ENCODE data around the gene DLG2.

The DLG2 gene

GRCh38 chr11:83523676-83524075 lies 2103.5 kb downstream of the DLG2 start:
- DNase-seq = no peak

GRCh38 chr11:83522911-83523310 lies 2104.2 kb downstream of the DLG2 start:
- no peak for DNase-seq

- DNase-seq = no peak
These were observed 2105.2 kb downstream of the DLG2 start for GRCh38 chr11:83521647-83522596.

GRCh38 chr11:83520849-83521248 lies 2106.3 kb downstream of the DLG2 start:
- DNase-seq = no peak

GRCh38 chr11:83511646-83512045 lies 2115.5 kb downstream of the DLG2 start:
- no peak for DNase-seq

- no peak for DNase-seq
These were observed 2116.3 kb downstream of the DLG2 start for GRCh38 chr11:83510530-83511460.

GRCh38 chr11:83508804-83509203 lies 2118.3 kb downstream of the DLG2 start:
- DNase-seq = no peak

GRCh38 chr11:83502041-83502440 lies 2125.1 kb downstream of the DLG2 start:
- DNase-seq = no peak

- no peak for DNase-seq
These were observed 2133.2 kb downstream of the DLG2 start for GRCh38 chr11:83493917-83494316.

GRCh38 chr11:83493034-83493433 lies 2134.1 kb downstream of the DLG2 start:
- DNase-seq = no peak

GRCh38 chr11:83483808-83484207 lies 2143.3 kb downstream of the DLG2 start:
- no peak for DNase-seq

GRCh38 chr11:83480811-83481210 lies 2146.3 kb downstream of the DLG2 start:
- no peak for DNase-seq

- no peak for DNase-seq
These were observed 2146.9 kb downstream of the DLG2 start for GRCh38 chr11:83480251-83480650.

GRCh38 chr11:83477772-83478171 lies 2149.4 kb downstream of the DLG2 start:
- DNase-seq = no peak

GRCh38 chr11:83475760-83476159 lies 2151.4 kb downstream of the DLG2 start:
- DNase-seq = no peak

GRCh38 chr11:83473743-83474142 lies 2153.4 kb downstream of the DLG2 start:
- no peak for DNase-seq

- no peak for DNase-seq
These were observed 2154.3 kb downstream of the DLG2 start for GRCh38 chr11:83472806-83473205.

GRCh38 chr11:83471831-83472727 lies 2155.1 kb downstream of the DLG2 start:
- DNase-seq = no peak

- DNase-seq = no peak
These were observed 2159.3 kb downstream of the DLG2 start for GRCh38 chr11:83467837-83468236.

- DNase-seq = no peak
These were observed 2162.8 kb downstream of the DLG2 start for GRCh38 chr11:83464160-83464944.

- DNase-seq = no peak
These were observed 2167.3 kb downstream of the DLG2 start for GRCh38 chr11:83459798-83460197.

- DNase-seq = no peak
These were observed 2170.6 kb downstream of the DLG2 start for GRCh38 chr11:83456566-83456965.

All from T1000 (cell line).